Body of pancreas (tissue), 4 donors: ENCODE results near the gene ERCC4. TPM values are rescaled to one million over a fixed set of nuclear protein-coding genes. Genes with fewer than 3 reads are reported as not detected.

Experiments used
- ATAC-seq: fragments of 150-250 bp; one replicate; pipeline ENCODE4 v1.9.1; 2016
- DNase-seq, 4 donors: peaks; one replicate each; pipeline ENCODE4 v3.0.0-alpha.2; 2019
- H3K27ac ChIP-seq, 4 donors: fragments of 200-600 bp; sonication (generic); 1 replicate in 3 of 4; 2 replicates in 1 of 4; pipeline versions ENCODE4 v1.5.1 to v1.6.1; 2016 to 2019; ENCODE audit warnings: mild to moderate bottlenecking in 1 of 4, mixed read lengths in 1 of 4, moderate library complexity in 1 of 4
- H3K27me3 ChIP-seq, 2 donors: fragments of 200-600 bp; sonication (generic); one replicate each; pipeline ENCODE4 v1.6.0; 2016; ENCODE audit warnings: mild to moderate bottlenecking in 1 of 2
- H3K36me3 ChIP-seq, 2 donors: fragments of 200-600 bp; sonication (generic); replicated peaks in 1 of 2; 2 replicates each; pipeline ENCODE4 v1.5.1; 2016; ENCODE audit warnings: low read depth in 2 of 2; ENCODE audit not compliant: insufficient read depth in 1 of 2
- H3K4me1 ChIP-seq: fragments of 200-600 bp; sonication (generic); one replicate; pipeline ENCODE4 v1.6.0; 2016
- H3K4me3 ChIP-seq, 2 donors: fragments of 200-600 bp; sonication (generic); 1 replicate in 1 of 2; 2 replicates in 1 of 2; pipeline ENCODE4 v1.5.1; 2016 to 2019
- H3K9me3 ChIP-seq, 3 donors: fragments of 200-600 bp; sonication (generic); 1 replicate in 2 of 3; 2 replicates in 1 of 3; pipeline ENCODE4 v1.5.1; 2016
- POLR2A ChIP-seq, 3 donors: fragments of 450-650 bp; IDR thresholded peaks; one replicate each; pipeline ENCODE4 v1.6.1; 2016; ENCODE audit warnings: antibody characterized with exemption in 3 of 3, mild to moderate bottlenecking in 2 of 3
- WGBS, 2 donors: methylation state at CpG; one replicate each; pipeline ENCODE4 v1.1.5; 2017; 5-methylcytosine and 5-hydroxymethylcytosine counted together
- intact Hi-C: fragments of 100-400 bp; cut with DNase I; formaldehyde crosslinking; loops from one replicate; pipeline ENCODE4 v1.15.1; 2023
- total RNA-seq, 2 donors: library from RNA; depleted of rRNA; stranded (reverse); fragments of >200 nt; gene quantifications; one replicate each; pipeline ENCODE4 v1.1.0, GENCODE V29; 2016
- TF ChIP-seq, protein P1 (sequence below), 7 experiments: fragments of 450-650 bp in 4 of 7; fragments of 200-600 bp in 3 of 7; sonication (generic) in 3 of 7; IDR thresholded peaks; one replicate each; pipeline ENCODE4 v1.5.1; 2016 to 2019; ENCODE audit warnings: antibody characterized with exemption in 7 of 7

Gene ERCC4
- total RNA-seq, 2 donors from 2014 or later = 9.2 to 9.9 TPM

DNA sequence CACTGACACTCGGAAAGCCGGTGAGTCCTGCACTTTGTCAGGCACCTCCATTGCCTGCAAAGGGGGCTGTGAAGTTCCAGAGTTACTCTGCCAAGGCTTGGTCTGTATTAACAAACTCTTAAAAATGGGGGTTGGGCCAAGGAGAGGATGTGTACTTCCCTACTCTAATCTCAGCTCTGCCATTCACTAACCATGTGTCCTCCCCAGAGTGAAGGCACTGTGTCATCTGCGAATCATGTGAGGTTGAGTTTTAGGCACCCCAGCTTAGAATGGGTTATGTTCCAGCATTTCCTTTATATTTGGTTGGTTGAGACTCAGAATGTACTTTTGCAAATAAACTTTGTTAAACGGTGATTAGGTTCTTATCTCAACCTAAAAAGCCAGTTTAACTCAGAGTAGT lies 24.9 kb downstream of the ERCC4 start:
- no peak overlapping the region for H3K27ac ChIP-seq
- H3K4me1 ChIP-seq = peaks cover 17% of the 10 kb centered on the region
- no peaks in the 10 kb centered on the region for H3K9me3 ChIP-seq
- H3K36me3 ChIP-seq = peaks cover 0 to 11% of the 10 kb centered on the region in 2 donors
- H3K27me3 ChIP-seq = no peaks in the 10 kb centered on the region
- H3K4me3 ChIP-seq = no peak overlapping the region
- ATAC-seq (no peak), DNase-seq (no peak)
- WGBS, 2 donors = 75 to 76% methylated on average over 4 of the region's 4 CpGs
- intact Hi-C loops = no loop called here
- TF ChIP-seq POLR2A (IDR thresholded peaks at IDR 0.05) = no peak
- TF ChIP-seq, protein P1, sequence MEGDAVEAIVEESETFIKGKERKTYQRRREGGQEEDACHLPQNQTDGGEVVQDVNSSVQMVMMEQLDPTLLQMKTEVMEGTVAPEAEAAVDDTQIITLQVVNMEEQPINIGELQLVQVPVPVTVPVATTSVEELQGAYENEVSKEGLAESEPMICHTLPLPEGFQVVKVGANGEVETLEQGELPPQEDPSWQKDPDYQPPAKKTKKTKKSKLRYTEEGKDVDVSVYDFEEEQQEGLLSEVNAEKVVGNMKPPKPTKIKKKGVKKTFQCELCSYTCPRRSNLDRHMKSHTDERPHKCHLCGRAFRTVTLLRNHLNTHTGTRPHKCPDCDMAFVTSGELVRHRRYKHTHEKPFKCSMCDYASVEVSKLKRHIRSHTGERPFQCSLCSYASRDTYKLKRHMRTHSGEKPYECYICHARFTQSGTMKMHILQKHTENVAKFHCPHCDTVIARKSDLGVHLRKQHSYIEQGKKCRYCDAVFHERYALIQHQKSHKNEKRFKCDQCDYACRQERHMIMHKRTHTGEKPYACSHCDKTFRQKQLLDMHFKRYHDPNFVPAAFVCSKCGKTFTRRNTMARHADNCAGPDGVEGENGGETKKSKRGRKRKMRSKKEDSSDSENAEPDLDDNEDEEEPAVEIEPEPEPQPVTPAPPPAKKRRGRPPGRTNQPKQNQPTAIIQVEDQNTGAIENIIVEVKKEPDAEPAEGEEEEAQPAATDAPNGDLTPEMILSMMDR (IDR thresholded peaks at IDR 0.05) = no peak

GRCh38 chr16:13945744-13946485 lies 26.0 kb downstream of the ERCC4 start:
- TF ChIP-seq POLR2A (IDR thresholded peaks at IDR 0.05) = no peak
- TF ChIP-seq, protein P1 (IDR thresholded peaks at IDR 0.05) = no peak
- Histone ChIP-seq H3K27me3 (no peaks in the 10 kb centered on the region), H3K4me3 (no peak overlapping the region), H3K36me3 (peaks cover 0 to 11% of the 10 kb centered on the region in 2 donors), H3K27ac (no peak overlapping the region), H3K4me1 (peaks cover 6% of the 10 kb centered on the region), H3K9me3 (no peaks in the 10 kb centered on the region)
- intact Hi-C loops = no loop called here
- ATAC-seq (no peak), DNase-seq (no peak)
- WGBS, 2 donors = 80 to 85% methylated on average over 9 of the region's 9 CpGs

DNA sequence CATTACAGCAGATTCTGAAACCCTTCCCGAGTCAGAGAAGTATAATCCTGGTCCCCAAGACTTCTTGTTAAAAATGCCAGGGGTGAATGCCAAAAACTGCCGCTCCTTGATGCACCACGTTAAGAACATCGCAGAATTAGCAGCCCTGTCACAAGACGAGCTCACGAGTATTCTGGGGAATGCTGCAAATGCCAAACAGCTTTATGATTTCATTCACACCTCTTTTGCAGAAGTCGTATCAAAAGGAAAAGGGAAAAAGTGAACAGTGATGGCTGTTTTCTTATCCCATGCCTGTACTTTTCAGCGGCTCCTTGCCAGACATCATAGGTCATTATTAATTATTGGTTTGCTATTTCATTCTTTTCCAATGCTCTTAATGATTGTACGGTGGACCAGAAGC lies 28.1 kb downstream of the ERCC4 start:
- Histone ChIP-seq H3K36me3 (peaks cover 0 to 11% of the 10 kb centered on the region in 2 donors), H3K27me3 (no peaks in the 10 kb centered on the region), H3K4me3 (no peak overlapping the region), H3K4me1 (no peaks in the 10 kb centered on the region), H3K9me3 (no peaks in the 10 kb centered on the region), H3K27ac (no peak overlapping the region)
- DNase-seq (no peak), ATAC-seq (no peak)
- 88 to 89% methylated on average over 9 of the region's 9 CpGs for WGBS, 2 donors
- intact Hi-C loops = no loop called here
- TF ChIP-seq, protein P1 (IDR thresholded peaks at IDR 0.05) = no peak
- TF ChIP-seq POLR2A (IDR thresholded peaks at IDR 0.05) = no peak

DNA sequence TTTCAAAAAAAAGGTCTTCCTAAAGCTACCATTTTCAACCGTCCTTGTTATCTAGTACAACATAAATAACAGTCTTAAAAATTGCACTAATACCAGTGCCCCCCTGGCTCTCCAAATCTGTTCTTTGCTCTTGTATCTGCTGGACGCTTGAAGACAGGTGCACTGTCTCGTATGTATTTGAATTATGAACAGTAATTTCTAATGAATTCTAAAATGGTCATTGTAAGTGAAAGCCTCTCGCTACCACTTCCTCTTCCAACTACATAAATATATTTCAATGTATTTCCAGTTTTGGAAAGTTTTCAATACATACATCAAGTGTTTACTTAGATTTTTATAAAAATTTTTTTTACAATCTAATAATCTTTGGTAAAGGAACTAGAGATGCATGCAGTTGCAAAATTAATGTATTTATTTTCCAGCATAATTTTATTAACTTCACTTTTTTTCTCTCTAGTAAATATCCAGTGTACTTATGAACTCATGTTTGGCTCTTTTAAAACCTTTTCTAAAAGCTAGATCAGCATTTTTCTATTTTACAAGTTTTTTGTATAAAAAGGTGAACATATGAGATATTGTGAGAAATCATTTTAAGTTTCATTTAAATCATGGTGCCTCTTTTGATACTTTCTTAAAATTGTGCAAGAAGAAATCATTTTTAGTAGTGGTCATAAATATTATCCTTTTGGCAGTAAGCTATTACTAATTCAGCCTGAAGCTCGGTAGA lies 31.0 kb downstream of the ERCC4 start:
- H3K36me3 ChIP-seq = peaks cover 0 to 11% of the 10 kb centered on the region in 2 donors
- WGBS, 2 donors = 70 to 72% methylated on average over 5 of the region's 5 CpGs
- DNase-seq = no peak

More for the DNA sequence above, 31.0 kb downstream of the ERCC4 start:
- Histone ChIP-seq H3K9me3 (no peaks in the 10 kb centered on the region), H3K27me3 (no peaks in the 10 kb centered on the region), H3K4me3 (no peak overlapping the region), H3K4me1 (no peaks in the 10 kb centered on the region), H3K27ac (no peak overlapping the region)
- no peak for ATAC-seq
- intact Hi-C loops = no loop called here
- TF ChIP-seq, protein P1 (IDR thresholded peaks at IDR 0.05) = no peak
- TF ChIP-seq POLR2A (IDR thresholded peaks at IDR 0.05) = no peak
